Breast epithelium (tissue), 4 donors: ENCODE results near the gene SLC35A2. TPM values are rescaled to one million over a fixed set of nuclear protein-coding genes. Genes with fewer than 3 reads are reported as not detected.

ENCODE experiments used
- DNase-seq, 2 donors: peaks; one replicate each; pipeline ENCODE4 v3.0.0-alpha.2; 2019; ENCODE audit warnings: low spot score in 2 of 2
- H3K27ac ChIP-seq, 2 donors: fragments of 200-600 bp; sonication (generic) in 1 of 2; one replicate each; pipeline ENCODE4 v1.5.1; 2016 to 2019; ENCODE audit warnings: mild to moderate bottlenecking in 1 of 2
- H3K27me3 ChIP-seq, 2 donors: fragments of 200-600 bp; sonication (generic) in 1 of 2; one replicate each; pipeline versions ENCODE4 v1.5.1 to v1.6.0; 2017 to 2019; ENCODE audit warnings: control low read depth in 1 of 2, mild to moderate bottlenecking in 1 of 2
- H3K36me3 ChIP-seq: fragments of 200-600 bp; one replicate; pipeline ENCODE4 v1.5.1; 2019
- H3K4me1 ChIP-seq, 2 donors: fragments of 200-600 bp; sonication (generic); one replicate each; pipeline ENCODE4 v1.5.1; 2016 to 2019; ENCODE audit warnings: control low read depth in 1 of 2
- H3K4me3 ChIP-seq, 3 donors: fragments of 200-600 bp; sonication (generic); 1 replicate in 2 of 3; 2 replicates in 1 of 3; pipeline ENCODE4 v1.5.1; 2016 to 2019; ENCODE audit warnings: mild to moderate bottlenecking in 3 of 3, moderate library complexity in 2 of 3
- H3K9me3 ChIP-seq, 2 donors: fragments of 200-600 bp; sonication (generic) in 1 of 2; one replicate each; pipeline ENCODE4 v1.5.1; 2016 to 2019; ENCODE audit warnings: control low read depth in 1 of 2
- CTCF ChIP-seq, 3 donors: fragments of 450-650 bp; IDR thresholded peaks; one replicate each; pipeline ENCODE4 v1.5.1; 2016 to 2017; ENCODE audit warnings: antibody characterized with exemption in 3 of 3, mild to moderate bottlenecking in 3 of 3, moderate library complexity in 3 of 3
- POLR2A ChIP-seq: fragments of 450-650 bp; IDR thresholded peaks from one replicate; pipeline ENCODE4 v1.6.1; 2016; ENCODE audit warnings: antibody characterized with exemption, mild to moderate bottlenecking, moderate library complexity
- POLR2AphosphoS5 ChIP-seq, 3 donors: sonication (generic); formaldehyde crosslinking; IDR thresholded peaks; one replicate each; pipeline ENCODE4 v1.6.1; 2017; ENCODE audit warnings: antibody characterized with exemption in 3 of 3
- intact Hi-C: fragments of 100-400 bp; cut with DNase I; formaldehyde crosslinking; loops from one replicate; pipeline ENCODE4 v1.15.1; 2023; ENCODE audit warnings: low total_unique reads
- total RNA-seq, 3 donors: library from RNA; depleted of rRNA; stranded (reverse); fragments of >200 nt; gene quantifications; one replicate each; pipeline ENCODE4 v1.1.0, GENCODE V29; 2016

Gene SLC35A2
- total RNA-seq, 3 donors from 2014 or later, result 10.9 to 17.3 (median 16.1) TPM

- no peaks in the 10 kb centered on the region for H3K4me1 ChIP-seq
- intact Hi-C loops, result no loop called here
- H3K4me3 ChIP-seq, result peak overlapping the region; percentile 52 to 78 (median 59)
These were observed 8.0 kb upstream of the SLC35A2 start for GRCh38 chrX:48919360-48919841.

GRCh38 chrX:48918643-48919340 is 7.3 kb upstream of the SLC35A2 start, which contains the start of gene PIM2:
Gene PIM2 (minus strand): TSS chrX:48919024. CDS start chrX:48918834, 190 bp downstream.
- Histone ChIP-seq H3K27ac (peak within 1 kb of the TSS; percentile 74 to 89), H3K36me3 (no peaks in the 10 kb centered on the region), H3K4me3 (peak within 1 kb of the TSS; percentile 52 to 78 (median 59)), H3K9me3 (no peaks in the 10 kb centered on the region), H3K4me1 (no peaks in the 10 kb centered on the region), H3K27me3 (peaks cover 0 to 36% of the 10 kb centered on the region in 2 donors)
- TF ChIP-seq CTCF (IDR thresholded peaks at IDR 0.05) (no peak), POLR2A (peak; percentile 51), POLR2AphosphoS5 (IDR thresholded peaks at IDR 0.05) (peak; percentile 59 to 71 (median 60))
- peak; percentile 87 to 92 for DNase-seq
- intact Hi-C loops, result no loop called here

More at GRCh38 chrX:48919360-48919841, 8.0 kb upstream of the SLC35A2 start:
- no peak for TF ChIP-seq POLR2AphosphoS5 (IDR thresholded peaks at IDR 0.05)
- TF ChIP-seq POLR2A, result no peak
- TF ChIP-seq CTCF (IDR thresholded peaks at IDR 0.05), result no peak
- DNase-seq, result no peak
- Histone ChIP-seq H3K9me3 (no peaks in the 10 kb centered on the region), H3K27ac (peak overlapping the region; percentile 74 to 89), H3K36me3 (no peaks in the 10 kb centered on the region), H3K27me3 (peaks cover 0 to 40% of the 10 kb centered on the region in 2 donors)

- Histone ChIP-seq H3K9me3 (no peaks in the 10 kb centered on the region), H3K27ac (peak overlapping the region; percentile 74 to 89), H3K4me3 (peak overlapping the region; percentile 52 to 78 (median 59)), H3K4me1 (no peaks in the 10 kb centered on the region), H3K27me3 (peaks cover 0 to 30% of the 10 kb centered on the region in 2 donors), H3K36me3 (no peaks in the 10 kb centered on the region)
- no peak for DNase-seq
- intact Hi-C loops, result no loop called here
- TF ChIP-seq POLR2AphosphoS5 (IDR thresholded peaks at IDR 0.05), result no peak
- no peak for TF ChIP-seq CTCF (IDR thresholded peaks at IDR 0.05)
- TF ChIP-seq POLR2A, result no peak
These were observed 6.8 kb upstream of the SLC35A2 start for GRCh38 chrX:48918301-48918642.

GRCh38 chrX:48917139-48918001 is 5.9 kb upstream of the SLC35A2 start:
- Histone ChIP-seq H3K27me3 (peaks cover 0 to 26% of the 10 kb centered on the region in 2 donors), H3K9me3 (no peaks in the 10 kb centered on the region), H3K36me3 (no peaks in the 10 kb centered on the region), H3K27ac (peak overlapping the region; percentile 74 to 89), H3K4me3 (peak overlapping the region in 2 of 3 donors; percentile 59 to 78), H3K4me1 (no peaks in the 10 kb centered on the region)
- TF ChIP-seq POLR2AphosphoS5 (IDR thresholded peaks at IDR 0.05) (peak in 2 of 3 donors; percentile 15 to 16), POLR2A (no peak), CTCF (IDR thresholded peaks at IDR 0.05) (peak; percentile 76 to 93 (median 85))
- intact Hi-C loops, result no loop called here
- DNase-seq, result peak; percentile 83 to 86
